GM23248 (cell line): ENCODE data around the gene AGFG1. TPM values are rescaled to one million over a fixed set of nuclear protein-coding genes. Genes with fewer than 3 reads are reported as not detected.

Experiments
- DNase-seq: peaks from one replicate; pipeline ENCODE4 v3.0.0-alpha.2; 2015
- H2AFZ ChIP-seq: fragments of 200-600 bp; sonication (generic); 2 replicates; pipeline ENCODE4 v1.6.1; 2016; ENCODE audit warnings: antibody characterized with exemption
- H3F3A ChIP-seq: fragments of 200-600 bp; sonication (generic); 2 replicates; pipeline ENCODE4 v1.6.1; 2016; ENCODE audit warnings: mild to moderate bottlenecking, antibody characterized with exemption, mixed run types; ENCODE audit not compliant: insufficient read depth
- H3K27ac ChIP-seq: fragments of 200-600 bp; sonication (generic); 2 replicates; pipeline ENCODE4 v1.5.1; 2016; ENCODE audit warnings: mild to moderate bottlenecking
- H3K27me3 ChIP-seq: fragments of 200-600 bp; sonication (generic); replicated peaks from 2 replicates; pipeline ENCODE4 v1.6.1; 2016; ENCODE audit warnings: mild to moderate bottlenecking; ENCODE audit not compliant: insufficient read depth
- H3K36me3 ChIP-seq: fragments of 200-600 bp; sonication (generic); 2 replicates; pipeline ENCODE4 v1.6.1; 2016; ENCODE audit warnings: low read depth, mild to moderate bottlenecking
- H3K4me1 ChIP-seq: fragments of 200-600 bp; sonication (generic); 2 replicates; pipeline ENCODE4 v1.6.1; 2016; ENCODE audit warnings: mild to moderate bottlenecking; ENCODE audit not compliant: insufficient read depth
- H3K4me2 ChIP-seq: fragments of 200-600 bp; sonication (generic); one replicate; pipeline ENCODE4 v1.6.1; 2016; ENCODE audit warnings: mild to moderate bottlenecking; ENCODE audit not compliant: unreplicated experiment
- H3K4me3 ChIP-seq: fragments of 200-600 bp; sonication (generic); 2 replicates; pipeline ENCODE4 v1.5.1; 2016; ENCODE audit warnings: mild to moderate bottlenecking
- H3K79me2 ChIP-seq: fragments of 200-600 bp; sonication (generic); 2 replicates; pipeline ENCODE4 v1.6.1; 2016; ENCODE audit warnings: mild to moderate bottlenecking; ENCODE audit not compliant: insufficient read depth
- H3K9ac ChIP-seq: fragments of 200-600 bp; sonication (generic); 2 replicates; pipeline ENCODE4 v1.6.1; 2016; ENCODE audit warnings: mild to moderate bottlenecking
- H3K9me2 ChIP-seq: fragments of 200-600 bp; sonication (generic); 2 replicates; pipeline ENCODE4 v1.6.1; 2016; ENCODE audit warnings: mixed run types, mild to moderate bottlenecking, moderate library complexity; ENCODE audit not compliant: insufficient read depth
- H3K9me3 ChIP-seq: fragments of 200-600 bp; sonication (generic); one replicate; pipeline ENCODE4 v1.6.1; 2017; ENCODE audit warnings: low read depth
- H4K20me1 ChIP-seq: fragments of 200-600 bp; sonication (generic); 2 replicates; pipeline ENCODE4 v1.6.0; 2016; ENCODE audit not compliant: insufficient read depth
- EZH2 ChIP-seq: fragments of 200-600 bp; sonication (generic); IDR thresholded peaks from 2 replicates; pipeline ENCODE4 v1.6.1; 2018; ENCODE audit warnings: antibody characterized with exemption, mild to moderate bottlenecking; ENCODE audit not compliant: insufficient read depth, poor library complexity, severe bottlenecking
- EZH2phosphoT487 ChIP-seq: fragments of 200-600 bp; sonication (generic); IDR thresholded peaks from 2 replicates; pipeline ENCODE4 v1.6.1; 2018; ENCODE audit warnings: antibody characterized with exemption, moderate library complexity, mild to moderate bottlenecking, low read depth; ENCODE audit not compliant: insufficient read depth
- WGBS, 2 experiments: methylation state at CpG; one replicate each; pipeline ENCODE4 v1.1.6; 2015 to 2017; ENCODE audit warnings: low lambda C conversion rate in 2 of 2, low coverage in 1 of 2; ENCODE audit errors: missing lambda C conversion rate in 2 of 2; 5-methylcytosine and 5-hydroxymethylcytosine counted together
- in situ Hi-C: fragments of 300-500 bp; cut with MboI; formaldehyde crosslinking; loops from 2 replicates; pipeline ENCODE4 v1.15.0; 2020
- microRNA-seq: library from miRNA; unstranded; fragments of <30 nt; microRNA quantifications from one replicate; pipeline ENCODE4, GENCODE V29; 2016; ENCODE audit warnings: borderline number of aligned reads
- polyA plus RNA-seq: library from polyadenylated mRNA; unstranded; fragments of >200 nt; fragmentation: Nextera tagmentation; extraction: Ambion mirVana; gene quantifications from 2 replicates; pipeline ENCODE4 v1.2.1, GENCODE V29; 2016
- total RNA-seq: library from RNA; depleted of rRNA; stranded (reverse); fragments of >200 nt; shearing (Covaris generic); gene quantifications from 2 replicates; pipeline ENCODE4 v1.2.3, GENCODE V29; 2014; rRNA removed

Gene AGFG1
- total and polyA plus RNA-seq, 2 experiments from 2014 or later, result 16.5 to 144 TPM

GRCh38 chr2:227610123-227610522, 138.2 kb downstream of the AGFG1 start:
- H3F3A ChIP-seq, result no peaks in the 10 kb centered on the region
- in situ Hi-C loops, result no loop called here
- H3K4me2 ChIP-seq, result no peak overlapping the region
- TF ChIP-seq EZH2phosphoT487 (no peak), EZH2 (no peak)
- H3K36me3 ChIP-seq, result no peaks in the 10 kb centered on the region
- H3K79me2 ChIP-seq, result no peaks in the 10 kb centered on the region
- H3K27me3 ChIP-seq, result no peaks in the 10 kb centered on the region
- H3K9me3 ChIP-seq, result no peaks in the 10 kb centered on the region
- H3K27ac ChIP-seq, result no peak overlapping the region
- H3K9me2 ChIP-seq, result no peaks in the 10 kb centered on the region
- H3K4me1 ChIP-seq, result no peaks in the 10 kb centered on the region
- DNase-seq, result no peak
- H3K4me3 ChIP-seq, result no peak overlapping the region
- no peak overlapping the region for H2AFZ ChIP-seq
- H3K9ac ChIP-seq, result no peak overlapping the region
- 68 to 73% methylated on average over 2 of the region's 2 CpGs for WGBS, 2 experiments
- no peaks in the 10 kb centered on the region for H4K20me1 ChIP-seq

Small RNA genes lying within 50 kb of the gene (microRNA-seq; reads per million reads assigned to microRNA genes)
- gene MIR5703, result not detected

Other genes starting within 250 kb of the AGFG1 start
- gene MFF, start 146.9 kb upstream of the AGFG1 start, total RNA-seq, result 250 and 258 TPM in 2 replicates
- gene MFF, start 146.9 kb upstream of the AGFG1 start, polyA plus RNA-seq, result 300 and 301 TPM in 2 replicates
- gene TM4SF20, start 92.8 kb upstream of the AGFG1 start, total RNA-seq, result 14.2 and 18.7 TPM in 2 replicates
- 16.8 and 18.7 TPM in 2 replicates for gene TM4SF20, start 92.8 kb upstream of the AGFG1 start, polyA plus RNA-seq
- gene SCYGR1, start 84.2 kb upstream of the AGFG1 start, total RNA-seq, result not detected in 2 replicates
- gene SCYGR1, start 84.2 kb upstream of the AGFG1 start, polyA plus RNA-seq, result not detected in 2 replicates
- not detected in 2 replicates for gene SCYGR2, start 126.7 kb downstream of the AGFG1 start, total RNA-seq
- gene SCYGR2, start 126.7 kb downstream of the AGFG1 start, polyA plus RNA-seq, result not detected in 2 replicates
- gene SCYGR3, start 142.7 kb downstream of the AGFG1 start, total RNA-seq, result not detected in 2 replicates
- not detected in 2 replicates for gene SCYGR3, start 142.7 kb downstream of the AGFG1 start, polyA plus RNA-seq
- gene SCYGR4, start 145.3 kb downstream of the AGFG1 start, total RNA-seq, result not detected in 2 replicates
- not detected in 2 replicates for gene SCYGR4, start 145.3 kb downstream of the AGFG1 start, polyA plus RNA-seq
- gene SCYGR5, start 194.6 kb downstream of the AGFG1 start, total RNA-seq, result not detected in 2 replicates
- gene SCYGR5, start 194.6 kb downstream of the AGFG1 start, polyA plus RNA-seq, result not detected in 2 replicates
- gene SLC19A3, start 245.9 kb downstream of the AGFG1 start, total RNA-seq, result 0.65 and 0.89 TPM in 2 replicates
- 0.10 and 0.71 TPM in 2 replicates for gene SLC19A3, start 245.9 kb downstream of the AGFG1 start, polyA plus RNA-seq